Measurements from ENCODE around the gene AQP12A. TPM values are rescaled to one million over a fixed set of nuclear protein-coding genes. Genes with fewer than 3 reads are reported as not detected.
"Not testable (repeated sequence)": the region's sequence is repeated elsewhere in the genome, so short reads cannot be mapped to it uniquely, and the experiment has no call there.

AQP12A gene
- total RNA-seq, 4 donors from 2014 or later, result not detected

GRCh38 chr2:240670402-240670801 lies 21.3 kb upstream of the AQP12A start:
- no peak for TF ChIP-seq CTCF (IDR thresholded peaks at IDR 0.05; ENCODE audit: low read depth)

- no peak for TF ChIP-seq CTCF (IDR thresholded peaks at IDR 0.05; ENCODE audit: low read depth)
These were observed 20.7 kb upstream of the AQP12A start for GRCh38 chr2:240670950-240671349.

- TF ChIP-seq CTCF (IDR thresholded peaks at IDR 0.05; ENCODE audit: low read depth), result no peak
These were observed 19.5 kb upstream of the AQP12A start for GRCh38 chr2:240672076-240672700.

GRCh38 chr2:240672701-240673190 lies 18.9 kb upstream of the AQP12A start:
- no peak for TF ChIP-seq CTCF (IDR thresholded peaks at IDR 0.05; ENCODE audit: low read depth)

- not testable (repeated sequence) for TF ChIP-seq CTCF (IDR thresholded peaks at IDR 0.05; ENCODE audit: low read depth)
These were observed 9.0 kb upstream of the AQP12A start, which contains the start of gene AQP12B for GRCh38 chr2:240682431-240683224. TSS of gene AQP12B (minus strand) at chr2:240682885. CDS start at chr2:240682837, 48 bp downstream.

- no peak for TF ChIP-seq CTCF (IDR thresholded peaks at IDR 0.05; ENCODE audit: low read depth)
These were observed 5.8 kb upstream of the AQP12A start for GRCh38 chr2:240685771-240686371.

- no peak for TF ChIP-seq CTCF (IDR thresholded peaks at IDR 0.05; ENCODE audit: low read depth)
These were observed 5.2 kb upstream of the AQP12A start for GRCh38 chr2:240686460-240686859.

Data from subcutaneous adipose tissue (tissue), 4 donors.